GM18861 (cell line): ENCODE measurements around the gene ZGRF1.
"Not testable (repeated sequence)": the region's sequence is repeated elsewhere in the genome, so short reads cannot be mapped to it uniquely, and the experiment has no call there.

Experiments used
- ATAC-seq: cut with Tn5 transposase; IDR thresholded peaks from one replicate; pipeline ENCODE4 v1.9.1; 2021; ENCODE audit not compliant: unreplicated experiment

Gene ZGRF1

DNA sequence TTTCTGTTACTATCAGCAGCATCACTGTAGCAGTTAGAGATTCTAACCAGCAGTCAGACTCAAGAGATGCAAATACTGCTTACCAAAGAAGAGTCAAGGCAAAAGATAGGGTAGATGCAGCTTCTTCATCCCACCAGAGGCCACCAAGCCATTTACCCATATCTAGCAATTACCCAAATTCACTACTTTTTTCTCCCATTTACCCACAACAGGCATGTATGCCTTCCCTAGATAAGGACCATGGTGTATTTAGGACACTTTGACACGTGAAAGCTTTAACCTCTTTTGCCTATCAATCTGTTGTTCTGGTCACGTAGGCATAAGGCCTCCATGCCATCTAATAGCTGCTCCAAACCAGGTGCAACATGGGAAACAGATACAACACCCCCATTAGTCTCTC lies 5.8 kb upstream of the ZGRF1 start:
- ATAC-seq: no peak

DNA sequence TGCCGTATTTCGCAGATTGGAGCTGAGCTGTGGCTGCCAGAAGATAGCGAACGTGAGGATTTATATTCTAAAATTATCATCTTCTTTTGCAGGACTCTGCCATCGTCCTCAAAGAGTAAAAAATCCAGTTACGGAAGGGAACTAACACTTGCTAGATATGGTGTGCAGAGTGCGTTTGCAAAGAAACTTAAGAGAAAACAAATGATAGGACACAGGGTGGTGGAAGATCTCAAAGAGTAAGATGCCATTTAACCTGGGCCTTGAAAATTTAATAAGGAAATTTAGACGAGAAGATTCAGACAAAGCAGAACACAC lies 800 bp upstream of the ZGRF1 start:
- no peak for ATAC-seq

DNA sequence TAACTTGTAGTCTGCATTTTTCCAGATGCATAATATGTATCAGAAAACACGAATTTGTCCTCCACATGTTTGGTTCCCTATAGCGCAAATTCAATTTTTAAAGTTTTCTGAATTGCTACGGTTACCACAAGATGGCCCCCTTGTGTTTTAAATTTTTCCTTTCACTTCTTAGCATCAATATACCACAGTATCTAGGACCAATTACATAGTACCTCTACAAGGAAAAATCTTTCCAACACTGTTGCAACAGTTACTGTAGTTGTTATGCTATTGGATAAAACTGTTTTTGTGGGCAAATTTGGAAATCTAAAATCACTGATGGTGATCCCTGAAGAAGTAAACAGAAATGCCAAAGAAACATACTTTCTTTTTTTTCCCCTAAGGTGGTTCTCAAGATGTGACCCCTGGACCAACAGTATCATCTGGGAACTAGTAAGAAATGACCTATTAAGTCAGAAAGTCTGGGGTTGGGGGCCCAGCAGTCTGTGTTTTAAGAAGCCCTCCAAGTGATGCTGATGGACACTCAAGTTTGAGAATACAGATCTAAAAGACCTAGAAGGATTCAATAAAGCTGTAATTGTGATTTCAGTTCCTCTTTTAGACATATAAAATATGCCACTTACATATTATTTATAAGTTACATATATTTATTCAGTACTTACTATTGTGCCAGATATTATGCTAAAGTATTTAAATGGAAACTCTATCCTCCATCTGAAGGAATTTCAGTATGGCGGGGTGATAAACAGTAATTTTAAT lies 3.1 kb downstream of the ZGRF1 start:
- peak; percentile 25 for ATAC-seq

DNA sequence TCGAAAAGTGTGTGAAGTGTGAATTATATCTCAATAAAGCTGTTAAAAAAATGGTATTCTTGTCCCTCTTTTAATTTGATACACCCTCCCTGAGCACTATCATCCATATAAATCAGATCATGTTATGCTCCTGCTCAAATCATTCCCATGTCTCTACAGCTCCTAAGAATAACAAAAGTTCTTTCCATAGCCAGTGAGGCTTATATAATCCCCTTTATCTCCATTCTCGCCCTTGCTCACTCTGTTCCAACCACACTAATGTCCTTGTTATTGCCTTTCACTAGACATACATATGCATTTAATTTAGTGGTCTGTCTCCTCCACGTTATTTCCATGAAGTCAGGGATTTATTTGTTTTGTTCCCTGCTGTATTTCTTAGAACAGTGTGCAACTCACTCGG lies 10.5 kb downstream of the ZGRF1 start:
- ATAC-seq: no peak

DNA sequence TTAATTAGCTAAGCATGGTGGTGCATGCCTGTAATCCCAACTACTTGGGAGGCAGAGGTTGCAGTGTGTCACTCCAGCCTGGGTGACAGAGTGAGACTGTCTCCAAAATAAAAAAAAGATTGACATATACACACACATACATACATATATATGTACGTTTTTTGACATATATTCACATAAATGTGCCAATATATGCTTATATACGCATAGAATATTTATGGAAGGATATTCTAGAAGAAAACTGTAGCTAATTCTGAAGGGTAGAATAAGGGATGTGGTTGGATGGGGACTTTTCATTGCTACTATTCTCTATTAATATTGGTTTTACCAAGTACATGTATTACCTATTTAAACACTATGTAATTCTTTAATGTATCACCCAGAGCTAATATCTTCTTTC lies 19.7 kb downstream of the ZGRF1 start:
- ATAC-seq: no peak

DNA sequence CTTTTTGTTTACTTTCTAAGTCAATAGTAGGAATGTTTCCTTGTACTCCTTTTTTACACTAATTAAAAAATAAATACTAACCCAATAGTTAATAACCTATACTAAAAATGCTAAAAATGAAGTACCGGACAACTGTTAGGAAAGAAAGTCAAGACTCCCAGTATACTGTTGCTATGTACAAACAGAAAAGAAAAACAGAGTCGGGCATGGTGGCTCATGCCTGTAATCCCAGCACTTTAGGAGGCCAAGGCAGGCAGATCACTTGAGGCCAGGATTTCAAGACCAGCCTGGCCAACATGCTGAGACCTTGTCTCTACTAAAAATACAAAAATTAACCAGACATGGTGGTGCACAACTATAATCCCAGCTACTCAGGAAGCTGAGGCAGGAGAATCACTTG lies 23.9 kb downstream of the ZGRF1 start:
- not testable (repeated sequence) for ATAC-seq

DNA sequence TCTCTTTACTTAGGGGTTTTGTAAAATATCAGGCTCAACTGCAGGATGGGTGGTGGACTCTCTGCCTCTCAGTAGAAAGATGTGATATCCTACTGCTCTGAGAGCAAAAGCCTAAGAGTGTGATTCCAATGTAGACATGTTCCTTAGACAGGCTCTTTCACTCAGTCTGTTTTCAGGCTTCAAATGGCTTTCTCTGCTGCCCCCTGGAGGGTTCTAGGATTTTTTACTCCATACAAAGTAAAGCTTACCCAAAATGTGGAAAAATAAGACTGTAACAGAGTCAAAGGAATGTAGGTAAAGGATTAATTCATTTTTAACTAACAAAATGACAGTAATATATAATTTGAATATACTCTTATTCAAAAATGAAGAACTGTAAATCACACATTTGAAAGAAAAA lies 32.1 kb downstream of the ZGRF1 start:
- peak; percentile 80 for ATAC-seq

DNA sequence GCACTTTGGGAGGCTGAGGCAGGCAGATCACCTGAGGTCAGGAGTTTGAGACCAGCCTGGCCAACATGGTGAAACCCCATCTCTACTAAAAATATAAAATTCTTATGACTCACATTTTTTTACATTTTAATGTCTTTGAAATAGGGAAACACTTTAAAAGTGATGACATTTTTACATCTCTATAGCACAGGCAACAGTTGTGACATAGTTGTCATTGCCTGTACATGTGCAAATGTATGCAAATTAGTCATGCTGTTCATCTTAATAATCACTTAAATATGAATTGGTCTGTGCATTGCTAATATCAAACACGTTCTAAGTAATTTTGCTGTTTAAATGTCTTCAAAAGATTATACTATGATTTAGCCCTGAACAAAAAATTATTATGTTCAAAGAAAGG lies 41.7 kb downstream of the ZGRF1 start:
- no peak for ATAC-seq

DNA sequence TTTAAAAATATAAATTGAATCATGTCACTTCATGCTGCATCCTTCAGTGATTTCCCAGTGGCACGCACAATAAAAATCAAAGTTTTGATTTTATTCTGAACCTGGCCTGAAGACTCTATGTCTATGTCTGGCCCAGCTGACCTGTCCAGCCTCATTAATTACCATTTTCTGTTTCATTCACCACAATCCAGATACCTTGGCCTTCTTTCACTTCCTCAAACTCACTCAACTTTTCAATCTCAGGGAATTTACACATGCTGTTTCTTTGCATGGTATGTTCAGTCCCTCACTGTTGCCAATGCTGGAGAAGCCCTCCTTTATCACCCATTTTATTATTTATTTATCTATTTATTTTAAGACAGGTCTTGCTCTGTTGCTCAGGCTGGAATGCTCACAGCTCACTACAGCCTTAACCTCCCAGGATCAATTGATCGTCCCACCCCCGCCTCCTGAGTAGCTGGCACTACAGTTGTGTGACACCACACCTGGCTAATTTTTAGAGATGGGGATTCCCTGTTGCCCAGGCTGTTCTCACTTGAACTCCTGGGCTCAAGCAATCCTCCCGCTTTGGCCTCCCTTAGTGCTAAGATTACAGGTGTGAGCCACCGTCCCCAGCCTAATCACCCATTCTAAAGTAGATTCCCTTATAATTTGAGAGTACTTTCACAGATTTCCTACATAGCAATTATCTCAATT lies 43.1 kb downstream of the ZGRF1 start:
- ATAC-seq: peak; percentile 77

DNA sequence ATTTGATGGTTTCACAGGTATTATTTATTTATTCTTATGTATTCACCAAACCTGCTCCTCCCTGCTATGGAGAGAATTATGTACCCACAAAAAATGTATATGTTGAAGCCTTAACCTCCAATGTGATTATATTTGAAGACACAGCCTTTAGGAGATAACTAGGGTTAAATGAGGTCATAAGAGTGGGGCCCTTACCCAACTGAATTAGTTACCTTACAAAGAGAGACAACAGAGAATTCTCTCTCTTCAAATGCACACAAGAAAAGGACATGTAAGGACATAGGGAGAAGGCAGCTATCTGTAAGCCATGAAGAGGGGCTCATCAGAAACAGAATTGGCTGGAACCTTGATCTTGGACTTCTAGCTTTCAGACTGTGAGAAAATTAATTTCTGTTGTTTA lies 44.0 kb downstream of the ZGRF1 start:
- no peak for ATAC-seq

DNA sequence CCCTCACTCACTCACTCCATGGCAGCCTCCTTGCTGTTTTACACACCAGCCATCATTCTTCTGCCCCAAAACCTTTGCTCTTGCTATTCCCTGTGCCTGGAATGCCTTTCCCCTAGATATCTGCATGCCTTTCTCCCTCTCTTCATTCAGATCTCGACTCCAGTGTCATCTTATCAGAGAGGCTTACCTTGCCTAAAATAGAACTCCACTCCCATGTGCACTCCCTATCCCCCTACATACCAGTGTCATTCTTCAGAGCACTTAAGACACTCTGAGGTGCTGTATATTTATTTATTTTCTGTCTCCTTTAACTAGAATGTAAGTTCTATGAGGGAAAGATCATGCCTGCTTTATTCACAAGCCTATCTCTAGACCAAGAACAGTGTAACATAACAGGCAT lies 45.1 kb downstream of the ZGRF1 start:
- ATAC-seq: no peak

DNA sequence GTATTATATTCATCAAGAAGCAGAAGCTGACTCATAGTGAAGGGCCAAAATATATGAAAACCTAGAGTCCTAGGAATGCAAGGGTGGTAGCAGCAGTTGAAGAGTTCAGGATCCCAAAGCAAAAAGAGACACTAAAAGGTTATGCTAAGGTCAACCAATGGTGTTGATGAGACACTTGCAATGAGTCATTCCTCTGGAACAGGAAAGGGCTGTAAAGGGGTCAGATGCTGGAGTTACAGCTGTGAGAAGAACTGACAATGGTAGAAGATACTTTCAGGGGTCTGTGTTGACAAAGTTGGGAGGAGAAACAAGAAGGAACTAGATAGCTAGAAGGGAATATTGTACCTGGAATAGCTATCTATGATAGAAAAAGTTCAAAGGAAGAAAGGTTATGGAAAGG lies 47.5 kb downstream of the ZGRF1 start:
- ATAC-seq: no peak

DNA sequence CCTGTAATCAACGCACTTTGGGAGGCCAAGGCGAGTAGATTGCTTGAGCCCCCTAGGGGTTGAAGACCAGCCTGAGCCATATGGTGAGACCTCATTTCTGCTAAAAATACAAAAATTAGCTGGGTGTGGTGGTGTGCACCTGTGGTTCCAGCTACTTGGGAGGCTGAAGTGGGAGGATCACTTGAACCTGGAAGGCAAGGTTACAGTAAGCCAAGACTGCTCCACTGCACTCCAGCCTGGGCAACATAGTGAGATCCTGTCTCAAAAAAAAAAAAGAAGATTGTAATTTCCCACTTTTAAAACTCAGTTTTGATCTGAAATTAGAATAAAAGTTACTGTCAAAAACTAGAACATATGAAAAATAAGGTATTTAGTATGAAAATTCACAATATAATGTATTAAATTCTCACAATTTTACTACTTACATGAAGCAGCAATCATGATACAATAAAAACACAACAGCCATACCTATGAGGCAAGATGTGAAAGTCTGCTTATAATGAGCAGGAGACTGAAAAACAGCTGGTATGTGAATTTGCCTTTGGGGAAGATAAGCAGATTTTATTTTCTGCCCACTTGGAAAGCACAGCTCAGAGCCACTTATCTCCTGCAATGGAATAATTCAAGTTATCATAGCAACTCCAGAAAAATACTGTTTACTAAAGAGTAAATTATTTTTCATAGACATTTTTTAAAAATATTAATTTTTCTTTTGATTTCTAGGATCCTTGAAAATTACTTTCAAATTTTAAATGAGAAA lies 50.6 kb downstream of the ZGRF1 start:
- ATAC-seq: no peak

DNA sequence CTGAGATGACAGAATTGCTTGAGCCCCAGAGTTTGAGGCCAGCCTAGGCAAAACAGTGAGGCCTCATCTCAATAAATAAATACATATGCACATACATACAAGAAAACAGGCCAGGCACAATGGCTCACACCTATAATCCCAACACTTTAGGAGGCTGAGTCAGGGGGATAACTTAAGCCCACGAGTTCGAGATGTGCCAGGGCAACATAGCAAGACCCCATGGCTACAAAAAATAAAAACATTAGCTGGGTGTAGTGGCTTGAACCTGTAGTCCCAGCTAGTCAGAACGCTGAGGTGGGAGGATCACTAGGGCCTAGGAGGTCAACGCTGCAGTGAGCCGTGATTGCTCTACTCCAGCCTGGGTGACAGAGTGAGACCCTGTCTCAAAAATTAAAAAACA lies 69.2 kb downstream of the ZGRF1 start:
- no peak for ATAC-seq

DNA sequence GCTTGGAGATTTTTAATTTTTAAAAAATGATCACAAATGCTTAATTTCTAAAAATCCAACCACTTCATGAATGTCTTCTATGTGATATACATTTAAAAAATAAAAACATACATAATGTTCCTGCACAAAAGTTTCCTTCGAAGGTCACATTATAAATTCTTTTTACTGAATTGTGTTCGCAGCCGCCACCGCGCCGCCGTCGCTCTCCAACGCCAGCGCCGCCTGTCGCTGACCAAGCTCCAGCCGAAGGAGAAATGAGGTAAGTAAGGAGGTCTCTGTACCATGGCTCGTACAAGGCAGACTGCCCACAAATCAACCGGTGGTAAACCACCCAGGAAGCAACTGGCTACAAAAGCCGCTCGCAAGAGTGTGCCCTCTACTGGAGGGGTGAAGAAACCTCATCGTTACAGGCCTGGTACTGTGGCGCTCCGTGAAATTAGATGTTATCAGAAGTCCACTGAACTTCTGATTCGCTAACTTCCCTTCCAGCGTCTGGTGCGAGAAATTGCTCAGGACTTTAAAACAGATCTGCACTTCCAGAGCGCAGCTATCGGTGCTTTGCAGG lies 71.9 kb downstream of the ZGRF1 start:
- ATAC-seq: no peak

DNA sequence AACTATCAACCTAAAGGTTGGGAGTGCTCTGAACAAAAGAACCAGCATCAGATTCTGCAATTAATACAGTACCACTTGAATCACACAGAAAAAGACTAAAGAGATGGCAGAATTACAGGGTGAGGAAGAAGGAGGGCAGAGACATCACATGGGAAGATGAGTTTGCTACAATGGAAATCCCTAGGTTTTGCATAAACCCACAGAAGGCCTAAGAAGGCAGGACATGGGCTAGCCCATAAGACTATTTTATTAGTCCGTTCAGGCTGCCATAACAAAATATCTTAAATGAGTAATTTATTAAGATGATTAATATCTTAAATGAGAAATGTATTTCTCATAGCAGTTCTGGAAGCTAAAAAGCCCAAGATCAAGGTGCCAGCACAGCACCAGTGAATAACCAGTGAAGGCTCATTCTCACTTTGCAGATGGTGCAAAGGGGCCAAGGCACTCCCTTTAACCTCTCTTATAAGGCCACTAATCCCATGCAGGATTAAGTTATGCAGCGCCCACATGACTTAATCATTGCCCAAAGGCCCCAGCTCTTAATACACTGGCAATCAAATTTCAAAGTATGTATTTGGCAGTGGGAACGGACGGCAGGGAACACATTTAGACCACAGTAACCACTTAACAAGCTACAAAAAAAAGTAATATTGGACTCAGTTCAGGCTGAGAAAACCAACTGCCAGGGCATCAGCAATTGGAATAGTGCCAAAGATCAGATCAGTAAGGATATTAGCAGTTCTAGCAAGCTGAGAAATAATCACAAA lies 73.1 kb downstream of the ZGRF1 start:
- peak; percentile 69 for ATAC-seq

DNA sequence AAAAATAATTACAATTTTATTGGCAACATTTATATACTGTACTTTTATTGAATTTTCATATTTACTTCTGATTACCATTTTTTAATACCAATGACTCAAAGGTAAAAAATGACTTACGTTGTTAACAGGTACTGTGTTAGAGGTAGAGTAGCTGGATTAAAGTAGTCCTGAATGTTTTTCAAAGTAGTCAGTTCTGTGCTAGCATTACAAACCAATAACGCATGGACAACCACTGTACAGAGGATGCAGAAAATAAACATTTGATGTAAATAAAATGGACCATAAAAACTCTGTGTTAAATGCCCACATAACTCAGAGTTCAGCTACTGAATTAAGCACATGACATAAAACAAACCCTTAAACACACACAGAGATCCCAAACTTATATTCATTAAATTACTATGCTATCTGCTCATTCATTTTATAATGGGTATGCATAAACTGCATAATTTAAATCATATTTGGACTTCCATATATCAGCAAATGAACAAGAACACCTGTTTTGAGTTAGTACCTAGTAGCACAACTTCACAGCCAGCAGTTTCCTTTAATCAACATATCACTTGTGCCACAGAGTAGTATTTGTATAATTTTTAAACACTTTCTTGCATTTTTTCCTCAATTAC lies 74.3 kb downstream of the ZGRF1 start:
- no peak for ATAC-seq

DNA sequence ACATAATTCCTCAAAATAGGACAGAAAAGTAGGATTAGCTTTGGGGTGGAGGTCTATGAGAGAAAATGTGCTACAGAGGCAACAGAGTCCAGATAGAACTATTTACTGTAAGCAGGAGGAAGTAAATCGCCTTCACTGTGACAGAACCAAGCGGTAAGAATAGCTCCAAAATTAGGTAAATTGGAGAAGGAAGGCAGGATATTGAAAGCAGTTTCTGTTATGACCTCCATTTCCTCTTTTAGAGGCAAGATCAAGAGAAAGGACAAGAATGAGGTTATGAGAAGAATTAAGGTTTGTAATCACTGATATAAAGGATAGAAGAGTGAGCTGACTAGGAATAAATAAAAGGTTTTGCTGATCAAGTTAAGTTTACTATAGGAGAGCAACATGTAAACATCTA lies 76.6 kb downstream of the ZGRF1 start:
- ATAC-seq: peak; percentile 49

DNA sequence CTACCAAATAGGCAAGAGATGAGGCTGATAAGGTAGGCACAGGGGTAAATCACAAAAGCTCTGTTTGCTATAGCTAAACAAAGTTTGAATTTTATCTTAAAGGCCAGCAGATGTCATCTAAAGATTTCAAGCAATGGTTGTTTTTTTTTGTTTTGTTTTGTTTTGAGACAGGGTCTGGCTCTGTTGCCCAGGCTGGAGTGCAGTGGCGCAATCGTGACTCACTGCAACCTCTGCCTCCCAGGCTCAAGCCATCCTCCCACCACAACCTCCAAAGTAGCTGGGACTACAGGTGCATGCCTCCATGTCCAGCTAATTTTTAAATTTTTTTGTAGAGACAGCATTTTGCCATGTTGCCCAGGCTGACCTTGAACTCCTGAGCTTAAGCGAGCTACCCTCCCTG lies 77.7 kb downstream of the ZGRF1 start:
- ATAC-seq: no peak

DNA sequence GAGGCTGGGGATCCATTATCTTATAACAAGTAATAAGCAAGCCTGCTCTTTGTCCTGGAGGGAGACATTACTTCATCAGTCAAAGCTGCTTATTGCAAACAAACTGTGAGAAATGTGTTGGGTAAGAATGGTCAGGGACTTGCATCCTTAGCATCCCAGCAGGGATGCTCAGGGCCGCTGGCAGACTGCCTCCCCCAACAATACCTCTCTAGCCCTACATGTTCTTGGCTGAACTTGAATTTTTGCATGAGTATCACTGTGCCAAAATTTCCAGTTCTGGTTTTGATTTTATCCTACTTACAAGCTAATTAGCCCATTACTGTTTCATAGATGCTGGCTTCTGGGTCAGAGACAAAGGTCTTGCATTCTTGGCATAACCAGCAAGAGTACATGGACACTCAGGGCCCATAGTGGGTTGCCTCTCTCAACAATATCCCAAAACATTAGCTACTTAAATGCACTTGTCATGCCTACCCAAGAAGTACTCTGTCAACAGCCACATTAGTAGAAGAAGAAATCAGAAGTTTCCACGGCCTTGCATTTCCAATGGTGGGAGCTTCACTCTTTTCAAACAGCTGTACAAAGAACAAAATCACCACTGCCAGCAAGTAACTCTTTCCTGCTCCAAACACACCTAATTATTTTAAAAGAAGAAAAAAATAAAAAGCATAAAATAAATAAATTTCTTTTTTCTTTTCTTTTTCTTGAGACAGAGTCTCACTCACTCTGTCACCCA lies 78.9 kb downstream of the ZGRF1 start:
- ATAC-seq: no peak
